Peyer's patch (tissue), 4 donors: ENCODE measurements around the gene HDHD2.

Experiments
- POLR2A ChIP-seq, 2 donors: fragments of 450-650 bp; IDR thresholded peaks; one replicate each; pipeline ENCODE4 v1.5.1; 2017; ENCODE audit warnings: antibody characterized with exemption in 2 of 2, mild to moderate bottlenecking in 2 of 2, moderate library complexity in 2 of 2
- TF ChIP-seq, protein P1 (sequence below), 6 experiments: fragments of 450-650 bp in 4 of 6; fragments of 200-600 bp in 2 of 6; sonication (generic) in 1 of 6; IDR thresholded peaks; one replicate each; pipeline ENCODE4 v1.5.1; 2017 to 2019; ENCODE audit warnings: antibody characterized with exemption in 6 of 6, mild to moderate bottlenecking in 3 of 6, moderate library complexity in 1 of 6

DNA sequence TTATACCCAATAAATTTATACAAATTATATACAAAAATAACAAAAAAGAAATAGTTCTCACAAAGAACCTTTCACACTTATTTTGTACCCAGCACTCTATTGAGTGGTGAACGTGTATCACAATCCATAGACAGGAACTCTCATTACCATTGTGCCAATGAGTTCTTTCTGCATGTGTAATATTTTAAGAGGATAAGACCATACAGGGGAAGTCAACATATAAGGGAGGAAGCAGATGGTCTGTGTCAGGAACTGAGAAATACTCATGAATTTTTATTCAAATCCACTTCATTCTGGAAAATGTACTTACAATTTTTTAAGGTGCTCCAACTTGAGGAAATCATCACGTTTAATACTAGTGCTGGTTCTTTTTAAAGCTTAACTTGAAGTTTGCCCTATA is 87.8 kb downstream of the HDHD2 start:
- TF ChIP-seq, protein P1, sequence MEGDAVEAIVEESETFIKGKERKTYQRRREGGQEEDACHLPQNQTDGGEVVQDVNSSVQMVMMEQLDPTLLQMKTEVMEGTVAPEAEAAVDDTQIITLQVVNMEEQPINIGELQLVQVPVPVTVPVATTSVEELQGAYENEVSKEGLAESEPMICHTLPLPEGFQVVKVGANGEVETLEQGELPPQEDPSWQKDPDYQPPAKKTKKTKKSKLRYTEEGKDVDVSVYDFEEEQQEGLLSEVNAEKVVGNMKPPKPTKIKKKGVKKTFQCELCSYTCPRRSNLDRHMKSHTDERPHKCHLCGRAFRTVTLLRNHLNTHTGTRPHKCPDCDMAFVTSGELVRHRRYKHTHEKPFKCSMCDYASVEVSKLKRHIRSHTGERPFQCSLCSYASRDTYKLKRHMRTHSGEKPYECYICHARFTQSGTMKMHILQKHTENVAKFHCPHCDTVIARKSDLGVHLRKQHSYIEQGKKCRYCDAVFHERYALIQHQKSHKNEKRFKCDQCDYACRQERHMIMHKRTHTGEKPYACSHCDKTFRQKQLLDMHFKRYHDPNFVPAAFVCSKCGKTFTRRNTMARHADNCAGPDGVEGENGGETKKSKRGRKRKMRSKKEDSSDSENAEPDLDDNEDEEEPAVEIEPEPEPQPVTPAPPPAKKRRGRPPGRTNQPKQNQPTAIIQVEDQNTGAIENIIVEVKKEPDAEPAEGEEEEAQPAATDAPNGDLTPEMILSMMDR (IDR thresholded peaks at IDR 0.05) = no peak
- no peak for TF ChIP-seq POLR2A (IDR thresholded peaks at IDR 0.05)
